LNCaP clone FGC (cell line): ENCODE data around the gene ITGAV.
A peak's percentile ranks its signal among the peaks of the same experiment; 100 is the strongest.

Experiments
- DNase-seq: peaks from one replicate; pipeline ENCODE4 v3.0.0-alpha.2; 2011; ENCODE audit warnings: low read depth
- H3K4me3 ChIP-seq: 2 replicates; pipeline ENCODE4 v1.5.1; 2011; ENCODE audit warnings: mild to moderate bottlenecking, low read depth, low read length, control low read depth
- TF ChIP-seq, protein P1 (sequence below): IDR thresholded peaks from 2 replicates; pipeline ENCODE4 v1.5.1; 2012; ENCODE audit warnings: mild to moderate bottlenecking; ENCODE audit not compliant: control insufficient read depth, insufficient read depth; ENCODE audit errors: extremely low read depth

Gene ITGAV

GRCh38 chr2:186589612-186590349 lies at the start of gene ITGAV:
TSS of gene ITGAV (plus strand) at chr2:186590056. CDS start at chr2:186590339, 283 bp downstream.
- DNase-seq: peak; percentile 71
- TF ChIP-seq, protein P1, sequence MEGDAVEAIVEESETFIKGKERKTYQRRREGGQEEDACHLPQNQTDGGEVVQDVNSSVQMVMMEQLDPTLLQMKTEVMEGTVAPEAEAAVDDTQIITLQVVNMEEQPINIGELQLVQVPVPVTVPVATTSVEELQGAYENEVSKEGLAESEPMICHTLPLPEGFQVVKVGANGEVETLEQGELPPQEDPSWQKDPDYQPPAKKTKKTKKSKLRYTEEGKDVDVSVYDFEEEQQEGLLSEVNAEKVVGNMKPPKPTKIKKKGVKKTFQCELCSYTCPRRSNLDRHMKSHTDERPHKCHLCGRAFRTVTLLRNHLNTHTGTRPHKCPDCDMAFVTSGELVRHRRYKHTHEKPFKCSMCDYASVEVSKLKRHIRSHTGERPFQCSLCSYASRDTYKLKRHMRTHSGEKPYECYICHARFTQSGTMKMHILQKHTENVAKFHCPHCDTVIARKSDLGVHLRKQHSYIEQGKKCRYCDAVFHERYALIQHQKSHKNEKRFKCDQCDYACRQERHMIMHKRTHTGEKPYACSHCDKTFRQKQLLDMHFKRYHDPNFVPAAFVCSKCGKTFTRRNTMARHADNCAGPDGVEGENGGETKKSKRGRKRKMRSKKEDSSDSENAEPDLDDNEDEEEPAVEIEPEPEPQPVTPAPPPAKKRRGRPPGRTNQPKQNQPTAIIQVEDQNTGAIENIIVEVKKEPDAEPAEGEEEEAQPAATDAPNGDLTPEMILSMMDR: no peak
- H3K4me3 ChIP-seq: peak within 1 kb of the TSS; percentile 72

DNA sequence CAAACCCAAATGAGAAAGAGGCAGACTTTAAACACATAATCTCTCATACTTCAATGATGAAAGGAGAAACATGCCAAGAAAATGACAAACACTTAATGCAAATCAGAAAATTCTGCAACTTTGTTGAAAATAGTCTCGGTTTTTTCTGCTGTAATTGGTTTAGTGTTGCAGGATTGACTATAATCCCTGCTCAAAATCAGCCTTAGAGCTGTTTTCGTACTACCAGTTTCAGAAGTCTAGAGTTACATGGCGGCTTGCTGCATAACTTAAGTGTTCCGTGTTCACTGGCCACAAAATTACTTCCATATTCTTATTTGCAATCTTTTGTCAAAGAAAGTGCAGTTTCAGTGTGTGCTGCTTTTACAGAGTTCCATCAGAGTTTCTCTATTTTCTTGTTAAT lies 48.9 kb upstream of the ITGAV start:
- no peak for DNase-seq
- TF ChIP-seq, protein P1: no peak
- H3K4me3 ChIP-seq: no peak overlapping the region

GRCh38 chr2:186542002-186542401 lies 47.9 kb upstream of the ITGAV start:
- H3K4me3 ChIP-seq: no peak overlapping the region
- TF ChIP-seq, protein P1: no peak
- no peak for DNase-seq

DNA sequence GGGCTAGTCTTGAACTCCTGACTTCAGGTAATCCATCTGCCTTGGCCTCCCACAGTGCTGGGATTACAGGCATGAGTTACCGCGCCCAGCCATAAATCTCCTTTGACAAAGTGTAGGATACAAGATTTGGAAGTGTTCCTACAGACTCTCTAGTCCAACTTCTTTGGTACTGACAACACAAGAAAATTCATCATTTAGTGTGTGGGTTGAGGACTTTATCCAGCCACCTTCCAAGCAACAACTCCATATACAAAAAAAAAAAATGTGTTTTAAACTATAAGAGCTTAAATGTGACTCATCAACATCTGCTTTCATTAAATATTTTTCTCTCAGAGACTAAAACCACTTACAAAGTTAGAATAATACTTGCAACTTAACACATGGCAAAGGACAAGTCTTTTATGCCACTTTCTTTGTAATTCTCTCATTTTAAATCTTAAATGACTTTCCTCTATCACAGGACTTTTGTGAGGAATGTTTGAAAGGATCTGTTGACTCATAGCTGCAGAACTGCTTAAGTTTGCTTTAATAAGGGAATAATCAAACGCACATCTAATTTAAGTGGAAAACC lies 46.2 kb upstream of the ITGAV start:
- H3K4me3 ChIP-seq: no peak overlapping the region
- TF ChIP-seq, protein P1: no peak
- DNase-seq: no peak

- no peak for DNase-seq
- TF ChIP-seq, protein P1: no peak
- H3K4me3 ChIP-seq: no peak overlapping the region
Observed at GRCh38 chr2:186544255-186544675, 45.6 kb upstream of the ITGAV start.

- TF ChIP-seq, protein P1: no peak
- DNase-seq: no peak
- no peak overlapping the region for H3K4me3 ChIP-seq
Observed at GRCh38 chr2:186546846-186547245, 43.0 kb upstream of the ITGAV start.
